NOMO-1 (cell line): Measurements from ENCODE around the gene ALK.

Experiments
- DNase-seq, 2 experiments: peaks; one replicate each; lab custom pipeline; 2025; ENCODE audit not compliant: unreplicated experiment in 2 of 2; lab: John Stamatoyannopoulos, UW

The ALK gene

DNA sequence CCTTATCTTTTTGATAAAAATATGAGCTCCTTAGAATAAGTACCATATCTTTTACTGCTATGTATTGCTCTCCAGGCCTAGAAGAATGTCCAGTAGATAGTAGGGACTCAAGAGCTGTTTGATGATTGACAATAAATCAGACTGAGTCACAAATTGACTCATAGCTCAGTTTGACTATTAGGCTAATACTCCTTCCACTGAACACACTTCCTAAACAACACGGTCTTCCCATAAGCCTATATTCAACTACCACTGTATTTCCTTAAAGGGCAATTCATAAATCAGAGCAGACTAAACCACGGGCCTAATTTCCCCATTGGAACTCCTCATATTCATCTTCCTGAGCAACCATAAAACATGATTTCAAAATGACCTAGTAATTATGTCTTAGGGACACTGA lies 258.5 kb downstream of the ALK start:
- no peak for DNase-seq

DNA sequence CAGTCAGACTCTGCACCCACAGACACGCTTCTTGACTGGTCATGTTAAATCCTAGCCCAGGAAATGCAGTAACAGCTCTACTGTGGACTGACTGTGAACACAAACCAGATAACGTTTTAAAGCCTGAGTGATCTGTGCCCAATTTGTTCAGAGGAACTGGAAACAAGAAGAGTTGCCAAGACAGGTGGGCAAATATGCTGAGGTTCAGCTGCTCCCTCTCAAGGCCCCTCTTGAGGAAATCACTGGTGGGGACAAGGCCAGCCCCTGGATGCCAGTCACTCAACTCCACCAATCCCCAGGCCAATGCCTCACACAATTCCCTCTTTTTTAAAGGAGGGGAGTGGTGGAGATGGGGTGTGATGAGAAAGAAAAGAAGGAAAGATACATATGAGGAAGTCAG lies 261.2 kb downstream of the ALK start:
- DNase-seq = no peak

DNA sequence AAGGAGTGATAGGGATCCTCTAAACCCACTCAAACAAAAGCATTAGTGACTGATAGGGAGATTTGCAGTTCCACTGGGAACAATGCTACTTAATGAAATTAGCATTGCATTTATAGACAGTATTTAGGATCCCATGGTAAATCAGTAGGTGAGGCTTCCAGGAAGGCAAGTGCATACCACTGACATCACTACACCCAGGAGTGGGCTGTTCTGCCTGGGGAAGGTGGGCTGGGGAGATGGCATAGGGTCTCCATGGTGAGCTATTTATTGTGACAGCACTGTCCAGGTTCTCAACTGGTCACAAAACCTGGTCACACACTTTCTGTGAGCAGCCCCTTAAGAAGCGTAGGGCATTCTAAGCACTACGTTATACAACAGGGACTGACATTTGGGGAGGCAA lies 262.2 kb downstream of the ALK start:
- DNase-seq = no peak

DNA sequence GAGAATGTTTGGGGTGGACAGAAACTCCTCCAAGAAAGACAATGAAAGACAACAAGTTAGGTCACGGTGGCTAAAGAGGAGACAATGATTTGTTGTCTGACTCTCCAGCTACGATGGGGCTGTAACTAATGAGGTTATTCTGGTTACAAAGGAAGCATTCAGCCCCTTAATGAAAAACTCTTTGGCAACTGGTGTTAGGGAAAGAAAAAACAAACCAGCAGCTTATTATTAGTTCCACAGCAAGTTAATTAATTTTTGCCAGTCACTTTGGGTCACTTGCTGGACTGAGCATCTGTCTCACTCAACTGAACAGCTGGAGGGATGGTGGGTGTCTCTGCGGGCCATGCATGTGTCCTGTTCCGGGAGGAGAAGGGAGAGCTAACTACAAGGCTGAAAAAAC lies 263.7 kb downstream of the ALK start:
- DNase-seq = no peak

DNA sequence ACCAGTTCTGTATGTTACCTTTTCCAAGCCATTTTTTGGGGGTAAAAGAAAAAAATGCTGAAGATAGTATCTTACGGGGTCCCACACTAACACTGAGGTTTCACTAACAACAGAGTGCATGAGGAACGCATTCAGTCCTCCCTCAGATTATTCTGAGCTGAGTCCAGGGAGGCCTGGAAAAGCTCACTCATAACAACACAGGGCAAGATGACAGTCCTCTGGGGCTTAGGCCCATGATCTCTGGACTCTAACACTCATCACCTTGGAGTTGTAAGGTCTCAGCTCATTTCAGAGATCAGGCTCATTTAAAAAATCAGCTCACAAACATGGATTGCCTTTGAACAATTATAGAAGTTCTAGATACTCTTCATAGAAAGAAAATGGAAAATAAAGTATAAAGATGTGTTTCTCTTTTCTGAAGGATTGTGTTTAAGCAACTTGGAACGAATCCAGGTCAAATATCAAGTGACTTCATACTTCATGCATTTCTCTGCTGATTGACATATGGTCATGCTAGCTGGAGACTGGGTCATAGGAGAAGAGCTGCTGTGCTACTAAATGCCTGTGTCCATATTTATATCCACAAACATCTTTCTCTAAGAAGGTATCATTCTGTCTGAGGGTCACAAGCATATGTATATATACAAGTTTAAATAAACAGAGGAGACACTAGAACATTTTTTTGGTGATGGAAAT lies 265.8 kb downstream of the ALK start:
- no peak for DNase-seq

DNA sequence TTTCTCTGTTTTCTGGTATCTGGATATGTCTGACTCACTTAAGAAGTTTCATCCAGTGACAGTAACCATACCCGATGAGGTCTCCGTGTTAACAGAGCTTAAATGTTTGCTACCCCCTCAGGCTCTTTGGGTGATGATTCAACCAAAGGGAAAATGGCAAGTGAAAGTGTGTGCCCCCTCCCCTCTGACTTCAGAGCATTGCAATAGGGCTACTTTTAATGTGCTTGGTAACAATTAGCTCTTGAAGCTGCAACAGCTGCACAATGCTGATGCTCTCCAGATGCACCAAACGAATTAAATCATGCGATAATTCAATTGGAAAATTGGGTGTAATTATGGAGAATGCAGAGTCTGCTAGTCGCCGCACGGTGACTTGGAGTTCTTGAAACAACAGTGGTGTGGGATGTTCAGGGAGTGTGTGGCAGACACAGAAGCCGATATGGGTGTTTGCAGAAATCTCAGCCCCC lies 270.7 kb downstream of the ALK start:
- no peak for DNase-seq

DNA sequence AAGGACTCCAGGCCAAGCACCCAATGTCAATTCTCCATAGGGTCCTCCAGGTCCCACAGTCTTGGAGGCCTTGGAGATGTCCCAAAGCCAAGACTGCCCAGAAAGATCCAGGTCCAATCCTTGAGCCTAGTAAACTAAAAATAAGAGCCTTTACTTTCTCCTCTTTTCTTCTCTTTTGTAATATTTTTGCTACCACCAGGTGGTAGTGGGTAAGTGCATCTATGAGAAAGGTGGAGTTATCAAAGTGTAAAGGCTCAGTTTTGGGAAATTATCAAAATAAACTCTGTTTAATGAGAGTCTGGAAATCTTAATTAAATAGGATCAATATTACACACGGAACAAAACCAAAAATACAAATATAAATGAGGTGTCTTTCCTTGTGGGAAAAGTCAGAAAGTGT lies 276.4 kb downstream of the ALK start:
- no peak for DNase-seq

DNA sequence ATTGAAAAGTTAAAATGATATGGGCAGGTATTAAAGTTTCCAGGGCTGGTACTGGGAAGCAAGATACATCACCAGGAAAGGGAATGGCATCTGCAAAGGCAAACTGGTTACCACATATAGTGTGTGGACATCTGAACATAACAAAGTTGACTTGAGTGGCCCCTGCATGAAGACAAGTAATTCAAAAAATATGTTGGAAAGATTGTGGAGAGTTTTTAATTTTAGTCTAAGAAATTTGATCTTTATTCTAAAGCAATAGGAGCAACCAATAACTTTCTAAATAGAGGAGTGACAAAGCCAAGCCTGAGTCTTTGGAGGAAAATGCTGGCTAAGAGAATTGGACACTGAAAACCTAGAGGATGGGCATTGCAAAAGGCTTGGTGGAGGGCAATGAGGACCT lies 278.2 kb downstream of the ALK start:
- no peak for DNase-seq

DNA sequence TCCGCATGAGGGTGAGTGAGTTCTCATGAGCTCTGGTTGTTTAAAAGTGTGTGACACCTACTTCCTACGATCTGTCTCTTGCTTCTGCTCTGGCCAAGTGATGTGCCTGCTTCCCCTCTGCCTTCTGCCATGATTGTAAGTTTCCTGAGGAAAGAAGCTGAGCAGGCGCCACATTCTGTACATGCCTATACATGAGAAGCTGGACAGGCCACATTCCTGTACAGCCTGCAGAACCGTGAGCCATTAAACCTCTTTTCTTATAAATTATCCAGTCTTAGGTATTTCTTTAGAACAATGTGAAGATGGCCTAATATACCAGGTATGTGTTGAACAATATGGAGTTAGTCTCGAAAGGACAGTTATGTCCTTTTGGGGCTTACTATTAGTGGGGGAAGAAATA lies 281.0 kb downstream of the ALK start:
- no peak for DNase-seq

DNA sequence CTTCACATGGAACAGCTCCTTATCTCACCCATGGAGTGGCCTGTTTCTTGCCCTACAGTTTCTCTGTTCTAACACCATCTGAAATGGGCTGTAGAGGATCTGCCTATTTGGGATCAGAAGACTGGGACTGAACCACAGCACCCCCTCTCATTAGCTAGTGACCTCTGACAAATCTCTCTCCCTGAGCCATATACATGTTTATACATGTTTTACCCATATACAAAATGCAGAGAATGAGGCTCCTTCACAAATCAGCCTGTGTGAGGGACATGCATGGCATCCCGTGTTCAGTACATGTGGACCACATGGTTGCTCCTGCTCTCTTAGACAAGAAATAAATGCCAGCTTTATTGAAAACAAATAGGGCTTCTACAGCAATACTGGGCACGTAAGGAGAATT lies 282.7 kb downstream of the ALK start:
- no peak for DNase-seq

DNA sequence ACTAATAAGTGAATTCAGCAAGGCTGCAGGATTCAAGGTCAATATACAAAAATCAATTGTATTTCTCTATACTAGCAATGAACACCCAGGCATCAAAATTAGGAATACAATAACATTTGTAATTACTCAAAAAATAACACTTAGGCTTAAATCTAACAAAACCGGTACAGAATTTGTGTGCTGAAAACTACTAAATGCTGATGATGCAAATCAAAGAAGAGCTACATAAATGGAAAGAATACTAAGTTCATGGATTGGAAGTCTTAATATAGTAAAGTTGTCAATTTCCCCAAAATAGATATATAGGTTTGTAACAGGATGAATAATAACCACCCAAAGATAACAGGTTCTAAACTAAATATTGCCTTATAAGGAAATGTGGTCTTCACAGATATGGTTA lies 286.5 kb downstream of the ALK start:
- DNase-seq = no peak

DNA sequence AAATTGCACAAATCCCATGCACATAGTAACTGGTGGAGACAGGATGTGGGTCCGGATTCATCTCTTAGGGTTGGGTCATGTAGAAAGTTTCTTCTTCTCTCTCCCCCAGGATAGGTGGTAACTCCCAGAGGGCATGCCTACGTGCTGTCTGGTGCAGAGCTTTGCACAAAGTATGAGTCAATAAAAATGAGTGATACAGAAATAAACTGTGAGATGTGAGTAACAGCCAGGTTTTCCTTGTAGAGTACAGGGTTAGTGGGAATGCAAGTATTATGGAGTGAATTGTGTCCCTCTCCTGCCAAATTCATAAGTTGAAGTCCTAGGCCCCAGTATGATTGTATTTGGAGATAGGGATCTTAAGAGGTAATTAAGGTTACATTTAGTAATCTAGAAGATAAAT lies 289.4 kb downstream of the ALK start:
- DNase-seq = no peak

DNA sequence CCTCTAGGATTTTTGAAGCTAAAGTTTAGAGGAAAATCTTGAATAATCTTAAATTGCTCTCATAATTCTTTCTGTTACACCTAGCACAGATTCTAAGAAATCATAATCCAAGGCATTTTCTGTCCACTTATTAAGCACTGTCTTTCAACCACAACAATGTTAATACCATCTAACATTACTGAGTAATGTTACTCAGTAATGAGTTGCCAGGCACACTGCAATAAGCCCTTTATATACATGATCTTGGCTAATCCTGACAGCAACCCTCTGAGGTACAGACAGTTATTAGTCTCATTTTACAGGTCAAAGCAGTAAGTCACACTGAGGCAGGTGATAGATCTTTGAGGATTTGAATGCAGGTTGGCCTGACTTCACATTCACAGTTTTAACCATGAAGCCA lies 291.9 kb downstream of the ALK start:
- DNase-seq = no peak

DNA sequence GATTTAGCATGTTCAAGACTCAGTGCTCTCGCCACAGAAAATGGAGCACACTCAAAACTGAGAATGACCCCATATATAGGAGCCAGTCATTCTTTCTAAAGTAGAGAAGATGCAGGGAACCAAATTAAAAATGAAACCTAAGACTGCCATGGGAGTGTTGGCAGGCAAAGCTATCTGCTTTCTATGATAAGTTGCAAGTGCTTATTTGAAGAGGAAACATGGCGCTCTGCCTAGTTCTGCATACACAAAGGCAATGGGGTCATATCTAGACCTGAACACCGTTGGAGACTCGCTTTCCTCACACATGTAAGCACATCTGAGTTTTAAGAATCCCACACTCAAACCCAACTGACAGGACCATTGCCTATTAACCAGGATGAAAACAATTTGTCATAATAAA lies 292.5 kb downstream of the ALK start:
- no peak for DNase-seq

DNA sequence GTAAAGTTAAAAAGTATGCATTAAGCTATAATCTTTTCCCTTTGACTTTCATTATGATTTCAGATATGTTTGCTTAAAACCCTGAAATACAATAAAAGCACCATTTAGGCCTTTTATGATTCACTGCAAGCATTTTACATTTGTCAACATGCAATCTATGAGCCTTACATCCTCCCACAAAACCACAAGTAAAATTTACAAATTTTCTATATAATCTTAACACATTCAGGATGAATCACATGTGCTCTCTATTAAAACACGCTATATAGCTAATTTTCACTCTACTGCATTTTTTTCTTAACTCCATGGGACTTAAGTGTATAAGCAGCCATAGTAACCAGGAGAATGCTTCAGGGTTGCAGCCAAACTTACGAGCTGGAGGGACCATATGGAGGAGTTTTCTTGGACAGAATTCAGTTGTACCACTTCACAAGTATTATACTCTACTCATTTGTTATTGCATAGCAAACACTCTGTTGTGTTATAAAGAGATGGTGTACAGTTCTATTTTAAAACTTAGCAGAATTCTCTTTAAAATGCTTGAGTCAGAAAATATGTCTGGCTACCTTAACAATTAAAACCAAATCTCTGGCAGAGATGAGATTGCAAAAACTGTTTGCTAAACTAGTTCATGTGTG lies 293.2 kb downstream of the ALK start:
- DNase-seq = no peak

DNA sequence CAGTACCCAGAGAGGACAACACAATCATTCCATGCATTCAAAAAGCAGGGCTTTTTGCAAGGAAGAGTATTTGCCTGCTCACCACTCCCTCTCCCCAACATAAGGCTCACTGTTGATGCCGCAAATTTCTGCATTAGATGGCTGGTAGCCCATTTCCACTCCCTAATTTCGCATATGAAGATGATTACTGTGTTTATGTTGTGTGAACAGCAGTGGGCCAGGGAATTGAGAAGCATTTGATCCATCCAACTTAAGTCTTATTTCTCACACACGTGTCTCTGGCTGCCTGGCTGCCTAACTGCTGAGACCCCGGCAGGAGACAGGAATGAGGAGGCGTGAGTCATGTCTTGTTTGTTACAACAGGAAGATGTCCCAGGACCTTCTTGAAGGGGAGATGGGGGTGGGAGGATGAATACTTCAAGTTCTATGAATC lies 294.1 kb downstream of the ALK start:
- no peak for DNase-seq

DNA sequence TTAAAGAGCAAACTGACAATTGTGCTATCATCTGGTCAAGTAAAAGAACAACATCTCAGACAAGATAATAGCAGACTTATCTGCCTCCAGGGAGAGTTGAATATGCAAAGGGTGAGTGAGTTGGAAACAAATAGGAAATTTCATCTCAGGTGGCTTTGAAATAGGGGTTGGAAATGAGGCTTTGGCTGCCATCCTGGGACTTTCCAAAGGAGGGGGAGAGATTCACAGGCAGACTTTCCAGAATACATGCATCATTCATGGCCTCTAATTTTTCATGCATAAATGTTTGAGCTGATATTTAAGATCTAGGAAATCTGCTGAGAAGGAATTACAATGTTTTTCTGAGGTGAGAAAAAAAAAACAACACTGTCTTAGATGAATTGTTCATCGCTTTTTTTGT lies 300.5 kb downstream of the ALK start:
- DNase-seq = no peak

DNA sequence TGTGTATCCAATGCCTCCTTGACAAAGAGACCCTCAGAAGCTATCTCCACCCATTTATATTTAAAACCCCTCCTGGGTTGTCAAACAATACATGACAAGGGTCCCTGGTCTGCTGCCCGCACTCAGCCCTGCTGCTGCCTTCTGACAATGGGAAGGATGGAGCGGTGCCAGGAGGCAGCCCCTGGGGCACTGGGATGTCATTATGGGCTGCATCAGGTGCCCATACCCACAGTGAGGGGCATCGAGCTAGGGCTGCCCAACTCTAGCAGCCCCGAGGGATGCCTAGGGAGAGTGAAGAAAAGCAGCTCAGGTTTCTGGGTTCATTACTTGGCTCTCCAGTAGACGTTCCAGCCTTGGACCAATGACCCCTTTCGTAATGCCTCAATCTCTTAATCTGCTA lies 301.7 kb downstream of the ALK start:
- DNase-seq = no peak

DNA sequence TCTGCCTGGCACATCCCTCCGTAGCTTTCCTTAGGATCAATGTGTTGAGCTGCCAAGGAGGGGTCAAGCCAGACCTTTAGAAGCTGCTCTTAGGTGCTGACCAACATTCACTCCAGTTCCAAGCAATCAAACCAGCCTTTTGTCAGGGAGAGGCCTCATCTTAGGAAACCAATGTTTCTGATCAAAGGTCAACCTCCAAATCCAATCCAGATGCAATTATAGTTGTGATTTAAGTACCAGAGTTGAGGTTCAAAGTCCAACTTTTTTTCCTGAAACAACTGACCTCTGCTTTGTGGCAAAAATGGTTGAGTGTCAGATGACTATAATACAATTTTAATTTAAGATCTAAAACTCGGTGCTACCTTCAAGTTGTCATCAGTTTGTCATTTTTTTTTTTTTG lies 303.4 kb downstream of the ALK start:
- no peak for DNase-seq

DNA sequence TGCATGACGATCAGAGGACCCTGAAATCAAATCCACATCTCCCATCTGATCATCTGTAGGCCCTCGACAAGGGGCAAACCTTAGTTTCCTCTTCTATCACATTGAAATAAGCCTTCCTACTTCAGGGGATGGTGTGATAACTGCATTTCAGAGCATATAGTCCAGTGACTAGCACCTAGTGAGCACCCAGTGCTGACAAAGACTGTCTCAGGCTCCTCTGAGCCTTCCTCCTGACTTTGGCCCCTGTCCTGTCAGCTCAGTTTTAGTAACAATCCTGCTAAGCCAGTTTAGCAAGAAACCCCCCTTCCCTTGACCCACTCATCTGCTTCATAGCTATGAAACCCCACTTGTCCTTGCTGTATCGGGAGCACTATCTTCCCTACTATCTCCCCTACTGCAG lies 304.0 kb downstream of the ALK start:
- no peak for DNase-seq

DNA sequence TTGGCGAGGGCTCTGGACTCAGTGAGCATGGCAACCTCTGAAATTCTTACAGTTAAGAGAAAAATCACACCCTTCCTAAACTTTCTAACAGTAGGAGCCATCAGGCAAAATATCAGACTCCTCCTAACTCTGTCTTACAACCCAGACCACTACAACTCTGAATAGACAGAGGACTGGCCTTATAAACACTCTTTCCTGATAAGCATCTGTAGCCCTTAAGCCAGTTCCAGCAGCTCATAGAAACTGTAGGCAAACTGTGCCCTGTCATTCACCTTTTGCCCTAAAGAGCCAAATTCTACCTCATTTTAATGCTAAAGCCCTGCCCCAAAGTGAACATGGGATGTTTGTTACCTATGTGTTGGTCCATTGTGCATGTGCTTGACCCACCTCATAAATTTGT lies 304.8 kb downstream of the ALK start:
- DNase-seq = no peak

DNA sequence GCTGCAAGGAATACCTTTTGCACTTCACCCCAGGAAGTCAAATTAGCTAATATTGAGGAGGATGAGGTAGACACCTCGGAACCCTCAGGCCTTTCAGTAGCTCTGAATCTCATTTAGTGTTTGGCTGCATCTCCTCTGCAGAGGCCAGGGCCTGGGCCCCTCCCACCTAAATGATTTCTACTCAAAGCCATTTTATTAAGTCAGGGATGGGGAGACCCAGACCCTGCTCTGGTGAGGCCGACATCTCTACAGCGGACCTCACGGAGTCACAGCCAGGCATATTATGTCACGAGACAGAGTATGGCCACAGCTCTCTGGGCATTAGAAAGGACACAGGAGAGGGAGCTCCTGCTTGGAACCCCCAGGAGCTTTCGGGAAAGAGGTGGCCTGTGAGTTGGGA lies 305.5 kb downstream of the ALK start:
- DNase-seq = no peak

DNA sequence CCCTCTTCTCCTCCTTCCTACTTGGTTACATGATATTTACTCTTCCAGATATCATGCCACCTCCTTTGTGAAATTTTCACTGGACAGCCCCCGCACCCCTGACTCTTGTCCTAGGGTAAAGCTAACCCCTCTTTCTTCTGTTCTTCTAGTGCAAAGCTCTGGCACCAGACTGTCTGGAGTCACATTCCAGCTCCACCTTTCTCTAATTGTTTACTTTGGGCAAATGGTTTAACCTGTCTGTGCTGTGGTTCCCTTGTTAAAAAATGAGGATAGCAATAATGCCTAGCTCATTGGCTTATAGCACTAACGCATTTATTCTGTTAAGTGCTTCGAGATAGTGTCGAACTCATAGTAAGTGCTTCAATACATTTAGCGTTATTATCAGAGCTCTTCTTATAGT lies 306.2 kb downstream of the ALK start:
- no peak for DNase-seq
